Prostate gland (tissue), 2 donors: ENCODE data around the gene ATP23.

ENCODE experiments used
- POLR2A ChIP-seq: fragments of 450-650 bp; IDR thresholded peaks from one replicate; pipeline ENCODE4 v1.6.1; 2016; ENCODE audit warnings: antibody characterized with exemption, mild to moderate bottlenecking
- POLR2AphosphoS5 ChIP-seq: sonication (generic); formaldehyde crosslinking; IDR thresholded peaks from one replicate; pipeline ENCODE4 v1.6.1; 2017; ENCODE audit warnings: antibody characterized with exemption
- TF ChIP-seq, protein P1 (sequence below), 4 experiments: fragments of 200-600 bp in 2 of 4; fragments of 450-650 bp in 2 of 4; sonication (generic) in 2 of 4; IDR thresholded peaks; 1 replicate in 3 of 4; 2 replicates in 1 of 4; pipeline ENCODE4 v1.5.1; 2016 to 2019; ENCODE audit warnings: antibody characterized with exemption in 4 of 4, mild to moderate bottlenecking in 2 of 4, moderate library complexity in 2 of 4

DNA sequence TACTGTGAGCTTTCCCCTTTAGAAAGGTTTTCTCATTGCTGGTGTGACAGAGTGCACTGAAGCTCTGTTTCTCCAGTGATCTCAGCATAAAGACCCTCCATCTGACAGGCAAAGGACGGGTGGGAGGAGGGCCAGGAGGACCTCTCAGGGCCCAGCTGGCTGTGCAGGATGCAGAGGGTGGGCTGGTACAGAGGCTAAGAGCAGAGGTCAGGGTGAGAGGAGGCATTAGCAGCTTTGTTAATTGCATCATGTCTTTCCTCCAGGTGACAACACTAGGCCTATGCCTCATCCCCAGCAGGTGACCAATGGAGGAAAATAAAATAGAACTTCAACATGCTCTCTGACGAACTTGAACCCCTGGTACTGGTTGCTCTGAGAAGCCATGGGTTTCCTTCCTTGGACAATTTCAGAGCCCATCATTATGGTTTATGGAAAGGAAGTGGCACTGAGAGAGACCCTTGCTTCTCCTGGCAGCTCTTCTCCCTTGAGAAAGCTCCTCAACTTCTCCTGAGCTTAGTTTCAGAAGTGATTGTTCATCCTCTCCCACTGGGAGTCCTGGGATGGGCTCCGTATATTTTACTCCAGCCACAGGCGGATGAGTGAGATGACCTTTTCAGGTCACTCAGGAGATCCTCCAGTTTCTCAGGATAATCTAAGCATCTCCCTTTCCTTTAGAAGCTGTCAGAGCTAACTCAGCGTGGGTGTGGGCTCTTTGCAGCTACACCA is 45.8 kb upstream of the ATP23 start:
- TF ChIP-seq, protein P1, sequence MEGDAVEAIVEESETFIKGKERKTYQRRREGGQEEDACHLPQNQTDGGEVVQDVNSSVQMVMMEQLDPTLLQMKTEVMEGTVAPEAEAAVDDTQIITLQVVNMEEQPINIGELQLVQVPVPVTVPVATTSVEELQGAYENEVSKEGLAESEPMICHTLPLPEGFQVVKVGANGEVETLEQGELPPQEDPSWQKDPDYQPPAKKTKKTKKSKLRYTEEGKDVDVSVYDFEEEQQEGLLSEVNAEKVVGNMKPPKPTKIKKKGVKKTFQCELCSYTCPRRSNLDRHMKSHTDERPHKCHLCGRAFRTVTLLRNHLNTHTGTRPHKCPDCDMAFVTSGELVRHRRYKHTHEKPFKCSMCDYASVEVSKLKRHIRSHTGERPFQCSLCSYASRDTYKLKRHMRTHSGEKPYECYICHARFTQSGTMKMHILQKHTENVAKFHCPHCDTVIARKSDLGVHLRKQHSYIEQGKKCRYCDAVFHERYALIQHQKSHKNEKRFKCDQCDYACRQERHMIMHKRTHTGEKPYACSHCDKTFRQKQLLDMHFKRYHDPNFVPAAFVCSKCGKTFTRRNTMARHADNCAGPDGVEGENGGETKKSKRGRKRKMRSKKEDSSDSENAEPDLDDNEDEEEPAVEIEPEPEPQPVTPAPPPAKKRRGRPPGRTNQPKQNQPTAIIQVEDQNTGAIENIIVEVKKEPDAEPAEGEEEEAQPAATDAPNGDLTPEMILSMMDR (IDR thresholded peaks at IDR 0.05) = no peak
- TF ChIP-seq POLR2A = no peak
- no peak for TF ChIP-seq POLR2AphosphoS5
